DND-41 (cell line): Measurements from ENCODE around the gene SOX6.

Experiments
- EZH2 ChIP-seq: IDR thresholded peaks from 3 replicates; pipeline ENCODE4 v1.6.1; 2012; ENCODE audit warnings: borderline replicate concordance, low read depth, mild to moderate bottlenecking, moderate library complexity, low read length, inconsistent platforms; ENCODE audit not compliant: severe bottlenecking
- TF ChIP-seq, protein P1 (sequence below): IDR thresholded peaks from 2 replicates; pipeline ENCODE4 v1.5.1; 2012; ENCODE audit warnings: borderline replicate concordance, low read length, moderate library complexity, mild to moderate bottlenecking; ENCODE audit not compliant: poor library complexity, severe bottlenecking; ENCODE audit errors: extremely low read depth

DNA sequence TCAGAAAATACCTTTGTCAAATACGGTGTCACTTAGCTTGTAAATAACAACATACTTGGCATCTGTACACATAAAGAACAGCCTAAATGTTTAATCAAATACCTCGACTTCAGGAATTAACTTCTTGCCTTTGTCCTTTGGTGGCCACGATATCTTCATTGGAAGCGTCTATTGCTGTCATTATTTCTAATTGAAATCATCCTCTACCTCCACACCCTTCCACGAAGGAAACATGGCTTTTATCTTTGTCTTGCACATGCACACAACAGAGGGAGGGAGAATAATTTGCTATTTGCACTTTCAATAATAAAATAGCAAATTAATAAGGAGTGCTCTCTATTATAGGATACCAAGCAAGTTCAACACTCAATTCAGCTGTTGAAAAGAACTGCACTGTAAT lies 25.8 kb upstream of the SOX6 start:
- no peak for TF ChIP-seq EZH2
- TF ChIP-seq, protein P1, sequence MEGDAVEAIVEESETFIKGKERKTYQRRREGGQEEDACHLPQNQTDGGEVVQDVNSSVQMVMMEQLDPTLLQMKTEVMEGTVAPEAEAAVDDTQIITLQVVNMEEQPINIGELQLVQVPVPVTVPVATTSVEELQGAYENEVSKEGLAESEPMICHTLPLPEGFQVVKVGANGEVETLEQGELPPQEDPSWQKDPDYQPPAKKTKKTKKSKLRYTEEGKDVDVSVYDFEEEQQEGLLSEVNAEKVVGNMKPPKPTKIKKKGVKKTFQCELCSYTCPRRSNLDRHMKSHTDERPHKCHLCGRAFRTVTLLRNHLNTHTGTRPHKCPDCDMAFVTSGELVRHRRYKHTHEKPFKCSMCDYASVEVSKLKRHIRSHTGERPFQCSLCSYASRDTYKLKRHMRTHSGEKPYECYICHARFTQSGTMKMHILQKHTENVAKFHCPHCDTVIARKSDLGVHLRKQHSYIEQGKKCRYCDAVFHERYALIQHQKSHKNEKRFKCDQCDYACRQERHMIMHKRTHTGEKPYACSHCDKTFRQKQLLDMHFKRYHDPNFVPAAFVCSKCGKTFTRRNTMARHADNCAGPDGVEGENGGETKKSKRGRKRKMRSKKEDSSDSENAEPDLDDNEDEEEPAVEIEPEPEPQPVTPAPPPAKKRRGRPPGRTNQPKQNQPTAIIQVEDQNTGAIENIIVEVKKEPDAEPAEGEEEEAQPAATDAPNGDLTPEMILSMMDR = no peak
